Parathyroid adenoma (tissue), 2 donors: Measurements from ENCODE around the gene STX2.

ENCODE experiments used
- H2AFZ ChIP-seq: fragments of 300-600 bp; sonication (generic); one replicate; pipeline ENCODE4 v1.7.0; 2017; ENCODE audit warnings: antibody characterized with exemption, mild to moderate bottlenecking
- H3K27ac ChIP-seq: fragments of 300-600 bp; sonication (generic); one replicate; pipeline ENCODE4 v1.7.0; 2017
- H3K27me3 ChIP-seq: fragments of 300-600 bp; sonication (generic); one replicate; pipeline ENCODE4 v1.7.0; 2017; ENCODE audit warnings: low read length; ENCODE audit not compliant: control insufficient read depth, insufficient read depth
- H3K36me3 ChIP-seq: fragments of 300-600 bp; sonication (generic); one replicate; pipeline ENCODE4 v1.7.0; 2017; ENCODE audit warnings: low read length; ENCODE audit not compliant: control insufficient read depth, insufficient read depth
- H3K4me1 ChIP-seq: fragments of 300-600 bp; sonication (generic); one replicate; pipeline ENCODE4 v1.7.0; 2017; ENCODE audit warnings: control low read depth
- H3K4me2 ChIP-seq: fragments of 300-600 bp; sonication (generic); one replicate; pipeline ENCODE4 v1.7.0; 2017; ENCODE audit warnings: low read length
- H3K4me3 ChIP-seq: fragments of 300-600 bp; sonication (generic); one replicate; pipeline ENCODE4 v1.7.0; 2017; ENCODE audit warnings: low read depth, low read length
- H3K79me2 ChIP-seq: fragments of 300-600 bp; sonication (generic); one replicate; pipeline ENCODE4 v1.7.0; 2017; ENCODE audit warnings: control low read depth
- H3K9ac ChIP-seq: fragments of 300-600 bp; sonication (generic); one replicate; pipeline ENCODE4 v1.7.0; 2017; ENCODE audit warnings: mild to moderate bottlenecking
- H3K9me3 ChIP-seq: fragments of 300-600 bp; sonication (generic); one replicate; pipeline ENCODE4 v1.7.0; 2017; ENCODE audit warnings: low read length; ENCODE audit not compliant: control insufficient read depth
- TF ChIP-seq, protein P1 (sequence below): fragments of 300-600 bp; sonication (generic); IDR thresholded peaks from one replicate; pipeline ENCODE4 v1.7.0; 2017; ENCODE audit warnings: antibody characterized with exemption, mild to moderate bottlenecking
- donor health status: primary hyperparathyroidism.

The STX2 gene

DNA sequence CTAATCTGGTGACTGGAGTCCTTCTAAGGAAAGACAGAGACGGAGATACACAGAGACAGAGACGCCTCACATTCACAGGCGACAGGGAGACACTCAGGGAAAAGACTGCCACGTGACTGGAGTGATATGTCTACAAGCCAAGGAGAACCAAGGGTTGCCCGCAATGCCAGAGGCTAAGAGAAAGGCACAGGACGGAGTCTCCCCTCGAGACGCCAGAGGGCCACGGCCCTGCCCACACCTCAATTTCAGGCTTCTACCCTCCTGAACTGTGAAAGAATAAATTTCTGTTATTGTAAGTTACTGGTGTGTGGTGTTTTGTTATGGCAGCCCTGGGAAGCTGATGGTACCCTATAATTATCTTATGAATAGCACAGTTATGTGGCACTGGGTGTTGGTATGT is 21.3 kb upstream of the STX2 start:
- H3K4me2 ChIP-seq: no peak overlapping the region
- no peaks in the 10 kb centered on the region for H3K27me3 ChIP-seq
- H3K36me3 ChIP-seq: no peaks in the 10 kb centered on the region
- TF ChIP-seq, protein P1, sequence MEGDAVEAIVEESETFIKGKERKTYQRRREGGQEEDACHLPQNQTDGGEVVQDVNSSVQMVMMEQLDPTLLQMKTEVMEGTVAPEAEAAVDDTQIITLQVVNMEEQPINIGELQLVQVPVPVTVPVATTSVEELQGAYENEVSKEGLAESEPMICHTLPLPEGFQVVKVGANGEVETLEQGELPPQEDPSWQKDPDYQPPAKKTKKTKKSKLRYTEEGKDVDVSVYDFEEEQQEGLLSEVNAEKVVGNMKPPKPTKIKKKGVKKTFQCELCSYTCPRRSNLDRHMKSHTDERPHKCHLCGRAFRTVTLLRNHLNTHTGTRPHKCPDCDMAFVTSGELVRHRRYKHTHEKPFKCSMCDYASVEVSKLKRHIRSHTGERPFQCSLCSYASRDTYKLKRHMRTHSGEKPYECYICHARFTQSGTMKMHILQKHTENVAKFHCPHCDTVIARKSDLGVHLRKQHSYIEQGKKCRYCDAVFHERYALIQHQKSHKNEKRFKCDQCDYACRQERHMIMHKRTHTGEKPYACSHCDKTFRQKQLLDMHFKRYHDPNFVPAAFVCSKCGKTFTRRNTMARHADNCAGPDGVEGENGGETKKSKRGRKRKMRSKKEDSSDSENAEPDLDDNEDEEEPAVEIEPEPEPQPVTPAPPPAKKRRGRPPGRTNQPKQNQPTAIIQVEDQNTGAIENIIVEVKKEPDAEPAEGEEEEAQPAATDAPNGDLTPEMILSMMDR: no peak
- no peak overlapping the region for H2AFZ ChIP-seq
- no peak overlapping the region for H3K4me3 ChIP-seq
- H3K79me2 ChIP-seq: no peaks in the 10 kb centered on the region
- H3K9me3 ChIP-seq: no peaks in the 10 kb centered on the region
- H3K9ac ChIP-seq: no peak overlapping the region
- H3K4me1 ChIP-seq: no peaks in the 10 kb centered on the region
- H3K27ac ChIP-seq: no peak overlapping the region

DNA sequence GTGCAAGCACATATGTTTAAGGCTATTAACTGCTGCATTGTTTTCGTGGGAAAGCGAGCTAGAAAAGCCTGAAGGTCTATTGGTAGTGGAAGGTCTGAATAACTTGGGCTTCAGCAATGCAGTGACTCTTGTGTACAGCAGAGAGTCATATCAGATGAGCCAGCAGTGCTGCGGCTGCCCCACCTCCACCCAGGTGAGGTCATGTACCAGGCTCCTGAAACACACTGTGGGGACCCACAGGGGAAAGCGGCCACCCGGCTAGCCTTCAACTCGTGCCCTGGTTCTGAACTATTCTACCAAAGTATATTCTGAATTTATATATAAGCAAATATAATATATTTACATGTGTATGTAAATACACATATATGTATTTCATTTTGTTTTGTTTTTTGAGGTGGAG is 20.1 kb upstream of the STX2 start:
- Histone ChIP-seq H3K4me2 (no peak overlapping the region), H3K4me3 (no peak overlapping the region), H3K4me1 (no peaks in the 10 kb centered on the region), H3K27me3 (no peaks in the 10 kb centered on the region), H3K79me2 (no peaks in the 10 kb centered on the region), H3K9ac (no peak overlapping the region), H3K9me3 (no peaks in the 10 kb centered on the region), H3K27ac (no peak overlapping the region), H2AFZ (no peak overlapping the region), H3K36me3 (no peaks in the 10 kb centered on the region)
- TF ChIP-seq, protein P1: no peak

DNA sequence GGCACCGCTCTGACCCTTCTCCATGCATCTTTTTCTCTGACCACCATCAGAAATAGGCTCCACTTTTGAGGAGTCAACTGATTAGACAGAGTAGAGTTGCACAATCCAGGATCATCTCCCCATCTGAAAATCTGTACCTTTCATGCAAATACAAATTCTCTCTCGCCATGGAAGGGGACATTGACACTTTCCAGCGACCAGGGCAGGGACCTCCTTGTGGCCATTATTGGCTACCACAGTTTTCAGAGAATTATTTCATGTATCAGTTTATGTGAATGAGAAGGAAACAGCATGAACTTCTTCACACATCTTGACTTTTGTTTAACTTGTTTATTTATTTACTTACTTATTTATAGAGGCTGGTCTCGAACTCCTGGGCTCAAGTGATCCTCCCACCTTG is 19.0 kb upstream of the STX2 start:
- Histone ChIP-seq H3K4me1 (no peaks in the 10 kb centered on the region), H3K27me3 (no peaks in the 10 kb centered on the region), H3K36me3 (no peaks in the 10 kb centered on the region), H3K79me2 (no peaks in the 10 kb centered on the region), H2AFZ (no peak overlapping the region), H3K9me3 (no peaks in the 10 kb centered on the region), H3K4me2 (no peak overlapping the region), H3K4me3 (no peak overlapping the region), H3K27ac (no peak overlapping the region), H3K9ac (no peak overlapping the region)
- TF ChIP-seq, protein P1: no peak

DNA sequence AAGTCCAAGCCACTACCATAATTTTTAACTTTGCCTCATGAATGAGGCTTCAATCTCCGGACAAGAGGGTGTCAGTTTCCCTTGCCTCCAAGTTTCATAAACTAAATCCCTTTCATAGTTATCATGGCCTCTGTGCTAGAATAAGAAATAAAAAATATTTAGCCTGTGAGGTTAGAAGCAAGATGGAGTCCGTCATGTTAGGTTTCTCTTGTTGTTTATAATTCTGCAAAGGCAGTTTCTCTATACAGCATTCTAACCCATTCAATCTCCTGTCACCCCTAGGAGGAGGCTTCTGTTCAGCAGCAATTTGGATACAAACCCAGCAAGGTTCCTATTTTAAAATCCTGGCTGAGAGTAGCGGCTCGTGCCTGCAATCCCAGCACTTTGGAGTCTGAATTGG is 17.0 kb upstream of the STX2 start:
- H3K36me3 ChIP-seq: no peaks in the 10 kb centered on the region
- H3K27ac ChIP-seq: no peak overlapping the region
- H3K9me3 ChIP-seq: no peaks in the 10 kb centered on the region
- no peak overlapping the region for H2AFZ ChIP-seq
- no peaks in the 10 kb centered on the region for H3K27me3 ChIP-seq
- TF ChIP-seq, protein P1: no peak
- H3K79me2 ChIP-seq: no peaks in the 10 kb centered on the region
- H3K4me1 ChIP-seq: no peaks in the 10 kb centered on the region
- no peak overlapping the region for H3K9ac ChIP-seq
- H3K4me2 ChIP-seq: no peak overlapping the region
- no peak overlapping the region for H3K4me3 ChIP-seq

DNA sequence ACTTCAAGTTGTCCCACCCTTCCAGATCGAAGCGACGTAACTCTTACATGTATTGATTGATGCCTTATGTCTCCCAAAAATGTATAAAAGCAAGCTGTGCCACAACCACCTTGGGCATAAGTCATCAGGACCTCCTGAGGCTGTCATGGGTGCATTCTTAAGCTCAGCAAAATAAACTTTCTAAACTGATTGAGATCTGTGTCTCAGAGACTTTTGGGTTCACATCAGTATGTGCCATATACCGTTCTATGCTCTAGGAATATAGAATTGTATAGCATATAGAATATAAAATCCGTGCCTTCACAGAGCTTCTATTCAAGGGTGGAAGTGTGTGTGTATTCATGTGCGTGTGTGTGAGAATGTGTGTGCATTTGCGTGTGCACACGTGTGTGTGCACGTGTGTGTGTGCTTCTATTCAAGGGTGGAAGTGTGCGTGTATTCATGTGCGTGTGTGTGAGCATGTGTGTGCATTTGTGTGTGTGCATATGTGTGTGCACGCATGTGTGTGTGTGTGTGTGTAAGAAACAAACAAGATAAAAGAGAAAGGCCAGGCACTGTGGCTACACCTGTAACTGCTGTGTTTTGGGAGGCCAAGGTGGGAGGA is 11.5 kb upstream of the STX2 start:
- Histone ChIP-seq H3K36me3 (no peaks in the 10 kb centered on the region), H3K4me2 (no peak overlapping the region)

More for the DNA sequence above, 11.5 kb upstream of the STX2 start:
- Histone ChIP-seq H3K4me1 (peaks cover 9% of the 10 kb centered on the region), H2AFZ (peak overlapping the region; percentile 52), H3K27me3 (no peaks in the 10 kb centered on the region), H3K27ac (no peak overlapping the region), H3K9me3 (no peaks in the 10 kb centered on the region), H3K4me3 (no peak overlapping the region), H3K79me2 (no peaks in the 10 kb centered on the region), H3K9ac (no peak overlapping the region)
- TF ChIP-seq, protein P1: no peak
